DMS 273 (cell line): ENCODE data around the gene SLC24A4.

Experiments used
- DNase-seq: peaks from one replicate; lab custom pipeline; 2025; ENCODE audit not compliant: unreplicated experiment; lab: John Stamatoyannopoulos, UW

Gene SLC24A4

GRCh38 chr14:92366237-92366636 lies 43.3 kb downstream of the SLC24A4 start:
- DNase-seq = no peak

- no peak for DNase-seq
Measured at GRCh38 chr14:92368001-92368400, 45.0 kb downstream of the SLC24A4 start.

- no peak for DNase-seq
Measured at GRCh38 chr14:92369097-92369496, 46.1 kb downstream of the SLC24A4 start.

GRCh38 chr14:92372230-92372629 lies 49.3 kb downstream of the SLC24A4 start:
- no peak for DNase-seq

- DNase-seq = no peak
Measured at GRCh38 chr14:92373336-92373735, 50.4 kb downstream of the SLC24A4 start.

GRCh38 chr14:92380131-92380530 lies 57.2 kb downstream of the SLC24A4 start:
- no peak for DNase-seq

GRCh38 chr14:92380582-92380981 lies 57.6 kb downstream of the SLC24A4 start:
- DNase-seq = no peak

- DNase-seq = peak; percentile 64
Measured at GRCh38 chr14:92382677-92383076, 59.7 kb downstream of the SLC24A4 start.

GRCh38 chr14:92383805-92384204 lies 60.8 kb downstream of the SLC24A4 start:
- no peak for DNase-seq

GRCh38 chr14:92384461-92385133 lies 61.6 kb downstream of the SLC24A4 start:
- peak; percentile 16 for DNase-seq

- DNase-seq = peak; percentile 20
Measured at GRCh38 chr14:92385561-92385960, 62.6 kb downstream of the SLC24A4 start.

- DNase-seq = no peak
Measured at GRCh38 chr14:92386165-92386564, 63.2 kb downstream of the SLC24A4 start.

GRCh38 chr14:92386637-92387036 lies 63.7 kb downstream of the SLC24A4 start:
- DNase-seq = no peak

- DNase-seq = no peak
Measured at GRCh38 chr14:92387578-92387977, 64.6 kb downstream of the SLC24A4 start.

- DNase-seq = peak; percentile 43
Measured at GRCh38 chr14:92389598-92390158, 66.7 kb downstream of the SLC24A4 start.

GRCh38 chr14:92391726-92392125 lies 68.8 kb downstream of the SLC24A4 start:
- DNase-seq = peak; percentile 13

- no peak for DNase-seq
Measured at GRCh38 chr14:92392711-92393110, 69.7 kb downstream of the SLC24A4 start.

- peak; percentile 95 for DNase-seq
Measured at GRCh38 chr14:92397150-92397952, 74.4 kb downstream of the SLC24A4 start.

GRCh38 chr14:92397953-92398564 lies 75.1 kb downstream of the SLC24A4 start:
- peak; percentile 46 for DNase-seq

- DNase-seq = no peak
Measured at GRCh38 chr14:92398888-92399636, 76.1 kb downstream of the SLC24A4 start.
